GM21367 (cell line): ENCODE data around the gene STAC3.

ENCODE experiments used
- ATAC-seq: cut with Tn5 transposase; IDR thresholded peaks from one replicate; pipeline ENCODE4 v1.9.1; 2021; ENCODE audit not compliant: unreplicated experiment

The STAC3 gene

DNA sequence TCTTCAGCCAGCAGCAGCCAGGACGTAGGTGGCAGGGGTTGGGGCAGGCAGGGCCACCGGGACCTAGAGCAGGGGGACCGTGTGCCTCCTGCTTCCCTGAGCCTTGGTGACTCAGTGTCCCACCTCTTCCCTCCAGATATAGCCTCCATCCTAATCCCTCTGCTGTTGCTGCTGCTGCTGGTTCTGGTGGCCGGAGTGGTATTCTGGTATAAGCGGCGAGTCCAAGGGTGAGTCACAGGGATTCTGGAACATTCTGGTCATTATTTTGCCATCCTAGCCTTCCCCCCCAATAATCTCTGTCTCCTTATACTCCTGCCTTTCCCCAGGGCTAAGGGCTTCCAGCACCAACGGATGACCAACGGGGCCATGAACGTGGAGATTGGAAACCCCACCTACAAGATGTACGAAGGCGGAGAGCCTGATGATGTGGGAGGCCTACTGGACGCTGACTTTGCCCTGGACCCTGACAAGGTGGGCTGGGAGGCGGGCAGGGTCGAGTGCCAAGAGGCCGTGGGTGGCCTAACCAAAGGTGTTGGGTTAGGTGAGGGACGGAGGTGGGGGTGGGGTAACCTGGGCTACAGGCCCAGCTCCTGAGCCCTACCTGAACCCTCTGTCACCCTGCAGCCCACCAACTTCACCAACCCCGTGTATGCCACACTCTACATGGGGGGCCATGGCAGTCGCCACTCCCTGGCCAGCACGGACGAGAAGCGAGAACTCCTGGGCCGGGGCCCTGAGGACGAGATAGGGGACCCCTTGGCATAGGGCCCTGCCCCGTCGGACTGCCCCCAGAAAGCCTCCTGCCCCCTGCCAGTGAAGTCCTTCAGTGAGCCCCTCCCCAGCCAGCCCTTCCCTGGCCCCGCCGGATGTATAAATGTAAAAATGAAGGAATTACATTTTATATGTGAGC lies 38.9 kb downstream of the STAC3 start:
- no peak for ATAC-seq

DNA sequence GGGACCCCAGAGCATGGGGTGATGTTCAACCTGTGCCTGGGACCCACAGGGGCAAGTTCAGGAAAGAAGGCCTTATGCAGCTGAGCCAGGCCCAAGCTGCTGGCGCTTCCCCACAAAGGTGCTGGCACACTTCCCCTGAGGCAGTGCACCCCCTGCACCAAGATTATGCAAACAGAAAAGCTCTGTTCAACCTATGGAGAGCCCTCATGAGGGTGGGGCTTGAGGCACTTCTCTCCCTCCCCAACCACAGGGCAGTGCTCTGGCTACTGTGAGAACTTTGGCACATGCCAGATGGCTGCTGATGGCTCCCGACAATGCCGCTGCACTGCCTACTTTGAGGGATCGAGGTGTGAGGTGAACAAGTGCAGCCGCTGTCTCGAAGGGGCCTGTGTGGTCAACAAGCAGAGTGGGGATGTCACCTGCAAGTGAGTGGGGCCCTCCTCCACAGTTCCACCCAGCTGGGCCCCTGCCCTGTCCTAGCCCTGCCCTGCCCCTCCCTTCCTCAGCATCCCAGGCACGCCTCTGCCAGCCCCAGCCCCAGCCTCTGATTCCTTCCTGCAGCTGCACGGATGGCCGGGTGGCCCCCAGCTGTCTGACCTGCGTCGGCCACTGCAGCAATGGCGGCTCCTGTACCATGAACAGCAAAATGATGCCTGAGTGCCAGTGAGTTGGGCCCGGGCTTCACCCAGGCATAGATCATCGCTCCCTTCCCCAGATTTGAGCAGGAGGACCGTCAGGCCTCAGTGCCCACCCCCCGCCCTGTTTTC lies 39.9 kb downstream of the STAC3 start:
- no peak for ATAC-seq

DNA sequence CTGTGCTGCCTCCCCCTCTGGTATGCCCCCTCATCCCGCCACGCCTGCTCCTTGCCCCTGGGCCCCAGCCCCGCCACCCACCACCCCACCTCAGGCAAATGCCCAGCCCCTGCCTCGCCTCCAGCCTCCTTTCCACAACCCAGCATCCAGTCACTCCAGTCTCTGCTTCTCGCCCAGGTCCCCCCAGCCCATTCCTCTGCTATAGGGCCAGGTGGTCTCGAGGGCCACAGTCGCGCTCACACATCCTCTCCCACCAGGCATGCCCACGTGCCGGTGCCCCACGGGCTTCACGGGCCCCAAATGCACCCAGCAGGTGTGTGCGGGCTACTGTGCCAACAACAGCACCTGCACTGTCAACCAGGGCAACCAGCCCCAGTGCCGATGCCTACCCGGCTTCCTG lies 40.5 kb downstream of the STAC3 start:
- no peak for ATAC-seq

DNA sequence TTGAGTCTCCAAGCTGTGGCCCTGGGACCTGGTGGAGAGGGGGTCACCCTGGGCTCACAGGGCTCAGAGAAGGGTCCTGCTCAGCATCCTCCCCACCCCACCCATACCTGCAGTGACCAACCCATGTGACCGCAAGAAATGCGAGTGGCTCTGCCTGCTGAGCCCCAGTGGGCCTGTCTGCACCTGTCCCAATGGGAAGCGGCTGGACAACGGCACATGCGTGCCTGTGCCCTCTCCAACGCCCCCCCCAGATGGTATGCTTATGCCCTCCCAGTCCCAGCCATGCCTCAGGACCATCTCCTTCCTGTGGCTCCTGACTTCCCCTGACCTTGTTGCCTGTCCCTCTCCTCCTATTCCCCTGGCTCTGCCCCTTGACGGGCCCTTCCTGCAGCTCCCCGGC lies 41.1 kb downstream of the STAC3 start:
- ATAC-seq = no peak

DNA sequence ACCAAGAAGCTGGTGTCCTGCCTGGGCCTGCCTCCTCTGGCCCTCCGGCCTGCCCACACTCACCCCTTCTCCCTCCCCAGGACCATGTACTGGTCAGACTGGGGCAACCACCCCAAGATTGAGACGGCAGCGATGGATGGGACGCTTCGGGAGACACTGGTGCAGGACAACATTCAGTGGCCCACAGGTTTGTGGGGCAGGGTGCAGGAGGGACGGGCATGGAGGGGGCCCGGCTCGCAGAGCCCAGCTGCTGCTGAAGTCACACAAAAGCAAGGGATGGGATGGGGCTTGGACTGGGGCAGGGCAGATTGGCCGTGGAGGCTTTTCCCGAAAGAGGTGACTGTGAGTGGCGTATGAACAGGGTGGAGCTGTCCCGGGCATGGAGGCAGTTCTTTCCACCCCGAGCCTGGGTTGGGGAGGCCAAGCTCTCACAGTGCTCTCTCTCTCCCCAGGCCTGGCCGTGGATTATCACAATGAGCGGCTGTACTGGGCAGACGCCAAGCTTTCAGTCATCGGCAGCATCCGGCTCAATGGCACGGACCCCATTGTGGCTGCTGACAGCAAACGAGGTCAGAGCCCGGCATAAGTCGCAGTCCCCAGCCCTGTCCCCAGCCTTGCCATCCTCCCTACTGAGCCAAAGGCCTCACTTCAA lies 42.2 kb downstream of the STAC3 start:
- ATAC-seq = no peak

DNA sequence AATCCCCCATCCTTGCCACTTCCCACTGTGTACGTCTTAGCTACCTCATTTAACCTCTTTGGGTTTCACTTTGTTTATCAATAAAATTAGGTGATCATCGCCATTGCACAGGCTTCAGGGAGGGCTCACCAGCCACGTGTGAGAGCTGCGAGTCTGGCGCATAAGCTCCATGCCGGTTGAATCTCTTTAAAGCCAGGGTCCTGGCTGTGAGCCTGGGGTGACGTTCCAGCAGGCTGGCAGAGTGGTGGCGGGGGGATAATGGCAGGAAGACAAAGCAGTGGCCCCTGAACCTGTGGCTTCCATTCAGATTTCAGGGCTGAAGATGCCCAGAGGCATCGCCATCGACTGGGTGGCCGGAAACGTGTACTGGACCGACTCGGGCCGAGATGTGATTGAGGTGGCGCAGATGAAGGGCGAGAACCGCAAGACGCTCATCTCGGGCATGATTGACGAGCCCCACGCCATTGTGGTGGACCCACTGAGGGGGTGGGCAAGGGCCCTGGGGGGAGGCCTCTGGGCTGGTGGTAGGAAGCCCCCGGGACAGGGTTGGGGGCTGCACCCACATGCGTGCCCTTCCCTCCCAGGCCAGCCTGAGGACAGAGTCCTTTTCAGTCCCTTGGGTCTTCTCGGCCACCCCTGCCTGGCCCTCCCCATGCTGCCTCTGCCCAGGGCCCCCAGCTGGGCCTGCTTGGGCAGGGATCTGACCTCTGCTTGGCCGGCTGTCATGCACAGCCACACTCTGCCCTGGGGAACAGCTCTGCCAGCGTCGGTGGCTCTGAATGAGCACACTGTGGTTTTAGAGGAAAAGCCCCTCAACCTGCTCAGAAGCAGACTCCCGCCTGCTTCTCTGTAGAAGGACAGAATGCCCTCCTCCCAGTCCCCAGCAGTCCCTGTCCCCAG lies 43.0 kb downstream of the STAC3 start:
- ATAC-seq = no peak

DNA sequence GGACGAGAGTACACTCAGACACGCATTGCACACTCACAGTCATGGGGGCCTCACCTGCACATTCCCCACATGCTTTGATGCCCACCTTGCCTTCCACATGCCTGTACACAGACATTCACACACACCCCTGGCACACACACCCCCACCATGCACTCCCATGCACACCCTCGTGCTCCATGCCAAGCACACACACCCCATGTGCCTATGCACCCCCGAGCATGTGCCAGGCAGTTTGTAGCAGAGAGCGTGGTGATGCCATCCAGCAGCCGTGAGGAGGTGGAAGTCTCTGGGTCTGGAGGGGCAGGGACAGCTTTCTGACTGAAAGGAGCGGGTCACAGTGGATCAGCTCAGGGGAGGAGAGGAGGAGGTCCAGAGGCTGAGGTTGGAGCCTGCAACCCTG lies 45.1 kb downstream of the STAC3 start:
- ATAC-seq = no peak

DNA sequence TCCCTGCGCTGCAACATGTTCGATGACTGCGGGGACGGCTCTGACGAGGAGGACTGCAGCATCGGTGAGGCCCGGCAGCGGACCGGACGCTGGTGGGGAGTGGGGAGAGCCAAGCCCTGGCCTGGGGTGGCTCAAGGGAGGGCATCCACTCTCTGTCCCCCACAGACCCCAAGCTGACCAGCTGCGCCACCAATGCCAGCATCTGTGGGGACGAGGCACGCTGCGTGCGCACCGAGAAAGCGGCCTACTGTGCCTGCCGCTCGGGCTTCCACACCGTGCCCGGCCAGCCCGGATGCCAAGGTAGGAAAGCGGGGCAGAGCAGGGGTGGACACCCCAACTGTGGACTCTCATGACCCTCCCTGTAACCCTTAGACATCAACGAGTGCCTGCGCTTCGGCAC lies 45.8 kb downstream of the STAC3 start:
- ATAC-seq = no peak

DNA sequence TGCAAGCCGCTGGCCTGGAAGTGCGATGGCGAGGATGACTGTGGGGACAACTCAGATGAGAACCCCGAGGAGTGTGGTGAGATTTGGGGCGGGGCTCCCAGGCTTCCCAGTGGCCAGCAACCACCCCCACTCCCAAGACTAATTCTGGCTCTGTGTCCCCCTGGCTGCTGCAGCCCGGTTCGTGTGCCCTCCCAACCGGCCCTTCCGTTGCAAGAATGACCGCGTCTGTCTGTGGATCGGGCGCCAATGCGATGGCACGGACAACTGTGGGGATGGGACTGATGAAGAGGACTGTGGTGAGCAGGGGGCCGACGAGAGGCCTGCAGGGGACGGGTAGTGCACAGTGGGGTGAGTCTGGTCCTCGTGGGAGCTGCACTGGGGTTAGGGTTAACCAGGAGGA lies 46.5 kb downstream of the STAC3 start:
- ATAC-seq = no peak

DNA sequence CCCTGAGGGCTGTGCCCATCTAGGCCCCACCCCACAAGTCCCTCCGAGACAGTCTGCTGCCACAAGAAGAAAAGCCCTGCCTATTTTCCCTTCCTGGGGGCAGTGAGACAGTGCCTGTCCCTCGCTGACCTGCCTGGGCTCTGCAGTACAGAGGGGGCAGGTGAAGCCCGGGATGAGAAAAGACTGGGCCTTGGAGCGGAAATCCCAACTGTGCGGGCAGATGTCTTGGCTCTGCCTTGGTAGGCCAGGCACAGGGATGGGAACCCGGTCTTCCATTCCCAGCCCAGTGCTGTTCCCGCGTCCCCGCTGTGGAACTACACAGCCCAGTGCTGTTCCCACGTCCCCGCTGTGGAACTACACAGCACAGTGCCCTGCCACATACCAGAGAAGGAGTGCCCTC lies 47.2 kb downstream of the STAC3 start:
- no peak for ATAC-seq

DNA sequence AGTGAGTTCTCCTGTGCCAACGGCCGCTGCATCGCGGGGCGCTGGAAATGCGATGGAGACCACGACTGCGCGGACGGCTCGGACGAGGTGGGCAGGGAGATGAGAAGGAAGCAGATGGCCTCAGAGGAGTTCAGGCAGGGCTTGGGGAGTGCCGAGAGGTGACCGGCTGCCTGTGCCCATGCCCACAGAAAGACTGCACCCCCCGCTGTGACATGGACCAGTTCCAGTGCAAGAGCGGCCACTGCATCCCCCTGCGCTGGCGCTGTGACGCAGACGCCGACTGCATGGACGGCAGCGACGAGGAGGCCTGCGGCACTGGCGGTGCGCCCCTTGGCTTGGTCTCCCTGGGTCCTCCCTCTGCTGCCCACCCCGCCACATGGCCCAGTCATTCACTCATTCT lies 47.8 kb downstream of the STAC3 start:
- ATAC-seq = no peak

DNA sequence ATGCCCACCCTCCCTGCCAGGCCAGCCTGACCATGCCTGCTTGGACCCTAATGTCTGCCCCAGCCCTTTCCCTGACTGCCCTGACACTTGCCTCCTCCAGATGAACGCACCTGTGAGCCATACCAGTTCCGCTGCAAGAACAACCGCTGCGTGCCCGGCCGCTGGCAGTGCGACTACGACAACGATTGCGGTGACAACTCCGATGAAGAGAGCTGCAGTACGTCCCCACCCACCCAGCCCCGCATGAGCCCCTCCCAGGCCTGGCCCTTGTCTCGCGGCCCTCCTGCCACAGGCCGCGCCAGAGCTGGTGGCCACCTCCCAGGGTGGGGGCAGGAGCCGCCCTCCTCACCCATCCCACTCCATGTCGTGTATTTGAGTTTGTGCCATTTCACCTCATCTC lies 48.7 kb downstream of the STAC3 start:
- ATAC-seq = no peak

DNA sequence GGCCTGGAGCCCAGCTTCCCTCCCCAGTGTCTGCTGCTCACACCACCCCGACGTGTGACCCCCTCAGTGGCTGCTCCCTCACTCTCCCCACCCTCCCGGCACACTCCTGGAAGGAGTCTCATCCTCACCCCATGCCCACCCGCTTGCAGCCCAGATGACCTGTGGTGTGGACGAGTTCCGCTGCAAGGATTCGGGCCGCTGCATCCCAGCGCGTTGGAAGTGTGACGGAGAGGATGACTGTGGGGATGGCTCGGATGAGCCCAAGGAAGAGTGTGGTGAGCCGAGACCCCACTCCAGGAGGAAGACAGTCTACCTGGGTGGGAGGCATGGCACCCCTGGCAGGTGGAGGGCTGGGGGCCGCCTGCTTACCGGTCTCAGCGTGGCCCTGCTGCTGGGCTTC lies 49.4 kb downstream of the STAC3 start:
- ATAC-seq = no peak

DNA sequence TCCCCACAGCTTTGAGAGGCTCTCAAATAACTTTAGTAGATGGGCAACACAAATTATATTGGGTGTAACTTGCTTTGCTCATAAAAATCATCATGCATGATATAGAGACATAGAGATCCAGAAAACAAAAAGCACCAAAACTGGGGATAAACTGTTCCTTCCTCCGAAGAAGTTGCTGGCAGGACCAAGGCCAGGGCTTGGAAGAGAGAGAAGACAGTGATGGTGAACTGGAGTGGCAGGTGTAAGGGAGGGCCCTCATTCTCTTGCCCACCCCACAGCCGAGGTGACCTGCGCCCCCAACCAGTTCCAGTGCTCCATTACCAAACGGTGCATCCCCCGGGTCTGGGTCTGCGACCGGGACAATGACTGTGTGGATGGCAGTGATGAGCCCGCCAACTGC lies 49.8 kb downstream of the STAC3 start:
- no peak for ATAC-seq

DNA sequence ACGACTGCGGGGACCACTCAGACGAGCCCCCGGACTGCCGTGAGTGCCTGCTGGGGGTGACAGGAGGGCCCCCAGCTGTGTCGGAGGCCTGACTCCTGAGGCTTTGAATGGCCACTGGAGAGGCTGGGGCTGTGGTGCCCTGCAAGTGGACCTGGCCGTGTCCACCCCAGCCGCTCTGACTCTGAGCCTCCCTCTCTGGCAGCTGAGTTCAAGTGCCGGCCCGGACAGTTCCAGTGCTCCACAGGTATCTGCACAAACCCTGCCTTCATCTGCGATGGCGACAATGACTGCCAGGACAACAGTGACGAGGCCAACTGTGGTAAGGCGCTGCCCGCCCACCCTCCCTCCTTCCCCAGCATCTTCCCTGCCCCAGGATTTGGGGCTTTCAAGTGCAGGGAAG lies 50.5 kb downstream of the STAC3 start:
- no peak for ATAC-seq

DNA sequence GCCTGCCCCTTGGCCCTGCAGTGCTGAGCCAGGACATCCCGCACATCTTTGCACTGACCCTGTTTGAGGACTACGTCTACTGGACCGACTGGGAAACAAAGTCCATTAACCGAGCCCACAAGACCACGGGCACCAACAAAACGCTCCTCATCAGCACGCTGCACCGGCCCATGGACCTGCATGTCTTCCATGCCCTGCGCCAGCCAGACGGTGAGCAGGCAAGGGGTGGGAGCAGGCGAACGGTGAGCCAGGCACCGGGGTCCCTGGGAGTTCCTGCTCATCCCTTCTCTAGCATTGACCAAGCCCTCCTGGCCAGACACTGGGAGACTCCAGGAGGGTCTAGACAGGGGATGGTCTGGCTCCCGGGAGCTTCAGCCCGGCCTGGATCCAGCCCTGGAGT lies 51.8 kb downstream of the STAC3 start:
- no peak for ATAC-seq

DNA sequence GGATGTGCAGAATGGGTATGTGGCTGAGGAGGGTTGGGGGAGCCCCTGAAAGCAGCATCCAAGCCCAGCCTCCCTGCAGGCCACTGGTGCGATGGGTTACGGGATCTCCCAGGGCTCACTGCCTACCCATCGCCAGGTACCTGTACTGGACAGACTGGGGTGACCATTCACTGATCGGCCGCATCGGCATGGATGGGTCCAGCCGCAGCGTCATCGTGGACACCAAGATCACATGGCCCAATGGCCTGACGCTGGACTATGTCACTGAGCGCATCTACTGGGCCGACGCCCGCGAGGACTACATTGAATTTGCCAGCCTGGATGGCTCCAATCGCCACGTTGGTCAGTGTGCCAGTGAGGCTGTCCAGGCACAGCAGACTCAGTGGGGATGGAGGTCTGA lies 52.7 kb downstream of the STAC3 start:
- ATAC-seq = no peak

DNA sequence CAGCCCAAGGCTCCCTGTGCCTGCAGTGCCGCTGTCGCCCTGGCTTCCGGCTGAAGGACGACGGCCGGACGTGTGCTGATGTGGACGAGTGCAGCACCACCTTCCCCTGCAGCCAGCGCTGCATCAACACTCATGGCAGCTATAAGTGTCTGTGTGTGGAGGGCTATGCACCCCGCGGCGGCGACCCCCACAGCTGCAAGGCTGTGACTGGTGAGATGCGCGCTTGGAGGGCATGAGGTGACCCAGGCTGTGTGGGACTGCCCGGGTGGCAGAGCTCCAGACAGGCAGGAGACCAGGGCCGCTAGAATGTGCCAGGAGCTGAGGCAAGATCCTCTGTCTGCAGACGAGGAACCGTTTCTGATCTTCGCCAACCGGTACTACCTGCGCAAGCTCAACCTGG lies 54.0 kb downstream of the STAC3 start:
- no peak for ATAC-seq

DNA sequence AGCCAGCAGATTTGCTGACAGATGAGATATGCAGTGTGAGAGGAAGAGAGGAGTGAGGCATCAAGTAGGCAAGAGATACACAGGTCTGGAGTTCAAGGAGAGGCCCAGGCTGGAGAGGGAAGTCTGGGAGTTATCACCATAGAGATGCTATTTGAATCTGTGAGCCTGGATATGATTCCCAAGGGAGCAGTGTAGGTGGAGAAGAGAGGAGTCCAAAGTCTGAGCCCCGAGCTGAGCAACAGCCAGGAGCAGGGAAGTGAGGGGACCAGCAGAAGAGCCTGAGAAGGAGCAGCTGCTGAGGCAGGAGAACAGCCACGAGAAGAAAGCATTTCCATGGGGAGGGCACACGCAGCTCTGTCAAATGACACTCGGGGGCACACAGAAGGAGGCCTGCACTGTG lies 54.5 kb downstream of the STAC3 start:
- ATAC-seq = no peak

DNA sequence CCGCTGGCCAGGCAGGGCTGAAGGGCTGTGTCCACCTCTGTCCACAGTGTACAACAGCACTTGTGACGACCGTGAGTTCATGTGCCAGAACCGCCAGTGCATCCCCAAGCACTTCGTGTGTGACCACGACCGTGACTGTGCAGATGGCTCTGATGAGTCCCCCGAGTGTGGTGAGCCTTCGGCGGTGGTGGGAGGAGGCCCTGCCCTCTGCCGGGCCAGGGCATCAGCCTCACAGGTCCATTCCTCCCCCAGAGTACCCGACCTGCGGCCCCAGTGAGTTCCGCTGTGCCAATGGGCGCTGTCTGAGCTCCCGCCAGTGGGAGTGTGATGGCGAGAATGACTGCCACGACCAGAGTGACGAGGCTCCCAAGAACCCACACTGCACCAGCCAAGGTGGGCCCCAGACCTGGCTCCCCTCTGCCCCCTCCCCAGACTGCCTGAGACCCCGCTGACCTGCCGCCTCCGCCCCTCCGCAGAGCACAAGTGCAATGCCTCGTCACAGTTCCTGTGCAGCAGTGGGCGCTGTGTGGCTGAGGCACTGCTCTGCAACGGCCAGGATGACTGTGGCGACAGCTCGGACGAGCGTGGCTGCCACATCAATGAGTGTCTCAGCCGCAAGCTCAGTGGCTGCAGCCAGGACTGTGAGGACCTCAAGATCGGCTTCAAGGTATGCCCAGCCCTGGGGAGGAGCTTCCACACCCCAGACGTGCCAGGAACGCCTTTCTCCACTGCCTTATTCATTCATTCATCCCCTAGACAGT lies 55.2 kb downstream of the STAC3 start:
- no peak for ATAC-seq
